G401 (cell line): ENCODE data around the gene ALB. TPM values are rescaled to one million over a fixed set of nuclear protein-coding genes. Genes with fewer than 3 reads are reported as not detected.

Source experiments
- DNase-seq: peaks from one replicate; pipeline ENCODE4 v3.0.0-alpha.2; 2015; ENCODE audit warnings: low spot score
- in situ Hi-C: cut with HindIII; loops from 2 replicates; pipeline ENCODE4 v1.10.0; 2016; ENCODE audit warnings: low sequenced_read_pairs, mixed read lengths
- total RNA-seq: library from RNA; depleted of rRNA; stranded (reverse); fragments of >200 nt; shearing (Covaris generic); gene quantifications from 2 replicates; pipeline ENCODE4 v1.2.3, GENCODE V29; 2014

ALB gene
- total RNA-seq, 1 experiment from 2014 or later: not detected

- in situ Hi-C loops: no loop called here
- no peak for DNase-seq
Measured at GRCh38 chr4:73407227-73407673, 3.2 kb downstream of the ALB start.

- in situ Hi-C loops: no loop called here
- DNase-seq: no peak
Measured at GRCh38 chr4:73408181-73408867, 4.2 kb downstream of the ALB start.

- DNase-seq: no peak
- in situ Hi-C loops: no loop called here
Measured at GRCh38 chr4:73409012-73409862, 5.2 kb downstream of the ALB start.

- in situ Hi-C loops: no loop called here
- no peak for DNase-seq
Measured at GRCh38 chr4:73409978-73410548, 6.0 kb downstream of the ALB start.

DNA sequence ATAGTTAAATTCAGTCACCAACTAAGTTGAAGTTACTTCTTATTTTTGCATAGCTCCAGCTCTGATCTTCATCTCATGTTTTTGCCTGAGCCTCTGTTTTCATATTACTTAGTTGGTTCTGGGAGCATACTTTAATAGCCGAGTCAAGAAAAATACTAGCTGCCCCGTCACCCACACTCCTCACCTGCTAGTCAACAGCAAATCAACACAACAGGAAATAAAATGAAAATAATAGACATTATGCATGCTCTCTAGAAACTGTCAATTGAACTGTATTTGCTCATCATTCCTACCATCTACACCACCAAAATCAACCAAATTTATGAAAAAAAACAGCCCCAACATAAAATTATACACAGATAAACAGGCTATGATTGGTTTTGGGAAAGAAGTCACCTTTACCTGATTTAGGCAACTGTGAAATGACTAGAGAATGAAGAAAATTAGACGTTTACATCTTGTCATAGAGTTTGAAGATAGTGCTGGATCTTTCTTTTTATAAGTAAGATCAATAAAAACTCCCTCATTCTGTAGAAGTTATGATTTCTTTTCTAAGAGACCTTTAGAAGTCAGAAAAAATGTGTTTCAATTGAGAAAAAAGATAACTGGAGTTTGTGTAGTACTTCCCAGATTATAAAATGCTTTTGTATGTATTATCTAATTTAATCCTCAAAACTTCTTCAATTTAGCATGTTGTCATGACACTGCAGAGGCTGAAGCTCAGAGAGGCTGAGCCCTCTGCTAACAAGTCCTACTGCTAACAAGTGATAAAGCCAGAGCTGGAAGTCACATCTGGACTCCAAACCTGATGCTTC lies 7.0 kb downstream of the ALB start:
- DNase-seq: no peak
- in situ Hi-C loops: no loop called here

GRCh38 chr4:73411731-73412414 lies 7.8 kb downstream of the ALB start:
- in situ Hi-C loops: no loop called here

DNA sequence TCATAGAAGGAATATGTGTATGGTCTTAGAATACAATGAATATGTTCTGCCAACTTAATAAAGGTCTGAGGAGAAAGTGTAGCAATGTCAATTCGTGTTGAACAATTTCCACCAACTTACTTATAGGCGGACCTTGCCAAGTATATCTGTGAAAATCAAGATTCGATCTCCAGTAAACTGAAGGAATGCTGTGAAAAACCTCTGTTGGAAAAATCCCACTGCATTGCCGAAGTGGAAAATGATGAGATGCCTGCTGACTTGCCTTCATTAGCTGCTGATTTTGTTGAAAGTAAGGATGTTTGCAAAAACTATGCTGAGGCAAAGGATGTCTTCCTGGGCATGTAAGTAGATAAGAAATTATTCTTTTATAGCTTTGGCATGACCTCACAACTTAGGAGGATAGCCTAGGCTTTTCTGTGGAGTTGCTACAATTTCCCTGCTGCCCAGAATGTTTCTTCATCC lies 9.2 kb downstream of the ALB start:
- in situ Hi-C loops: no loop called here
- no peak for DNase-seq

More at GRCh38 chr4:73411731-73412414, 7.8 kb downstream of the ALB start:
- no peak for DNase-seq

DNA sequence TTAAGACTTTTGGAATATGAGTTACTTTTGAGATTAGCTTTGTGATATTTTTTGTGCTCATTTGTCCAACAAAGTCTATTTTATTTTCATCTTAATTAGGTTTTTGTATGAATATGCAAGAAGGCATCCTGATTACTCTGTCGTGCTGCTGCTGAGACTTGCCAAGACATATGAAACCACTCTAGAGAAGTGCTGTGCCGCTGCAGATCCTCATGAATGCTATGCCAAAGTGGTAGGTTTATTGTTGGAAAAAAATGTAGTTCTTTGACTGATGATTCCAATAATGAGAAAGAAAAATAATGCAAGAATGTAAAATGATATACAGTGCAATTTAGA lies 10.8 kb downstream of the ALB start:
- no peak for DNase-seq
- in situ Hi-C loops: no loop called here

DNA sequence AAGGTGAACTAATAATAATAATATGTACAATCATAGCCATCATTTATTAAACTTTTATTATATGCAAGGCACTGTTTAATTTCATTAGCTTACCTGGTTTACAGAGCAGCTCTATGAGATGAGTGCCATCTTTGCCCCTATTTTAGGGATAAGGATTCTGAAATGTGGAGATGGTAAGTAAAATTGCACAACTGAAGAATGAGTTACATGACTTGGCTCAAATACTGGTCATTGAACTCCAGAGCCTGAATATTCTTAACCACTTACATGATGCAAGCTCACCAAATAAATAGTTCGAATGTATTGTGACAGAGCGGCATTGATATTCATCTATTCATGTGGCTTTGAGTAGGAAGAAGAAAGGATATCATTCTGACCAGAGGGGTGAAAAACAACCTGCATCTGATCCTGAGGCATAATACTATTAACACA lies 11.7 kb downstream of the ALB start:
- in situ Hi-C loops: no loop called here
- no peak for DNase-seq

GRCh38 chr4:73416423-73417087 lies 12.5 kb downstream of the ALB start:
- in situ Hi-C loops: no loop called here
- no peak for DNase-seq

DNA sequence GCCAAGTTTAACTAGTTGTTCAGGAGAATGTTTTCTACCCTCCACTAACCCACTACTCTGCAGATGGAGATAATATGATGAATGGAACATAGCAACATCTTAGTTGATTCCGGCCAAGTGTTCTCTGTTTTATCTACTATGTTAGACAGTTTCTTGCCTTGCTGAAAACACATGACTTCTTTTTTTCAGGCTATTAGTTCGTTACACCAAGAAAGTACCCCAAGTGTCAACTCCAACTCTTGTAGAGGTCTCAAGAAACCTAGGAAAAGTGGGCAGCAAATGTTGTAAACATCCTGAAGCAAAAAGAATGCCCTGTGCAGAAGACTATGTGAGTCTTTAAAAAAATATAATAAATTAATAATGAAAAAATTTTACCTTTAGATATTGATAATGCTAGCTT lies 13.3 kb downstream of the ALB start:
- in situ Hi-C loops: no loop called here
- no peak for DNase-seq

DNA sequence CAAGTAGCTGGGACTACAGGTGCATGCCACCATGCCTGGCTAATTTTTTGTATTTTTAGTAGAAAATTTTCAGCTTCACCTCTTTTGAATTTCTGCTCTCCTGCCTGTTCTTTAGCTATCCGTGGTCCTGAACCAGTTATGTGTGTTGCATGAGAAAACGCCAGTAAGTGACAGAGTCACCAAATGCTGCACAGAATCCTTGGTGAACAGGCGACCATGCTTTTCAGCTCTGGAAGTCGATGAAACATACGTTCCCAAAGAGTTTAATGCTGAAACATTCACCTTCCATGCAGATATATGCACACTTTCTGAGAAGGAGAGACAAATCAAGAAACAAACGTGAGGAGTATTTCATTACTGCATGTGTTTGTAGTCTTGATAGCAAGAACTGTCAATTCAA lies 13.9 kb downstream of the ALB start:
- no peak for DNase-seq
- in situ Hi-C loops: no loop called here

GRCh38 chr4:73418677-73419076 lies 14.6 kb downstream of the ALB start:
- DNase-seq: no peak
- in situ Hi-C loops: no loop called here

- in situ Hi-C loops: no loop called here
Measured at GRCh38 chr4:73419106-73420038, 15.3 kb downstream of the ALB start.

DNA sequence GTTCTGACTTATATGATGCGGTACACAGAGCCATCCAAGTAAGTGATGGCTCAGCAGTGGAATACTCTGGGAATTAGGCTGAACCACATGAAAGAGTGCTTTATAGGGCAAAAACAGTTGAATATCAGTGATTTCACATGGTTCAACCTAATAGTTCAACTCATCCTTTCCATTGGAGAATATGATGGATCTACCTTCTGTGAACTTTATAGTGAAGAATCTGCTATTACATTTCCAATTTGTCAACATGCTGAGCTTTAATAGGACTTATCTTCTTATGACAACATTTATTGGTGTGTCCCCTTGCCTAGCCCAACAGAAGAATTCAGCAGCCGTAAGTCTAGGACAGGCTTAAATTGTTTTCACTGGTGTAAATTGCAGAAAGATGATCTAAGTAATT lies 16.5 kb downstream of the ALB start:
- in situ Hi-C loops: no loop called here
- no peak for DNase-seq

More at GRCh38 chr4:73419106-73420038, 15.3 kb downstream of the ALB start:
- DNase-seq: no peak

DNA sequence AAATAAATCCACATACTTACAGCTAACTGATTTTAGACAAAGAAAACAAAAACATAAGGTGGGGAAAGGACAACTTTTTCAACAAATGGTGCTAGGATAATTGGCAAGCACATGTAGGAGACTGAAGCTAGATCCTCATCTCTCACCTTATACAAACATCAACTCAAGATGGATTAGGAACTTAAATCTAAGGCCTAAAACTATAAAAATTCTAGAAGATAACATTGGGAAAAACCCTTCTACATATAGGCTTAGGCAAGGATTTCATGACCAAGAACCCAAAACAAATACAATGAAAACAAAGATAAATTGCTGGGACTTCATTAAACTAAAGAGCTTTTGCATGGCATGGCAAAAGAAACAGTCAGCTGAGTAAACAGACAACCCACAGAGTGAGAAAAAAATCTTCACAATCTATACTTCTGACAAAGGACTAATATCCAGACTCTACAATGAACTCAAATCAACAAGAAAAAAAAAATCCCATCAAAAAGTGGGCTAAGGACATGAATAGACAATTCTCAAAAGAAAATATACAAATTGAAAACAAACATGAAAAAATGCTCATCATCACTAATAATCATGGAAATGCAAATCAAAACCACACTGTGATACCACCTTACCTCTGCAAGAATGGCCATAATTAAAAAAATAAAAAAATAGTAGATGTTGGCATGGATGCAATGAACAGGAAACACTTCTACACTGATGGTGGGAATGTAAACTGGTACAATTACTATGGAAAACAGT lies 17.8 kb downstream of the ALB start:
- no peak for DNase-seq
- in situ Hi-C loops: no loop called here

- DNase-seq: no peak
Measured at GRCh38 chr4:73422458-73422752, 18.3 kb downstream of the ALB start.

More at GRCh38 chr4:73422458-73422752, 18.3 kb downstream of the ALB start:
- in situ Hi-C loops: no loop called here
